Medulla oblongata (tissue), 1 donor: ENCODE results near the gene SPECC1L.
"Not testable (repeated sequence)": the region's sequence is repeated elsewhere in the genome, so short reads cannot be mapped to it uniquely, and the experiment has no call there.

Experiments
- DNase-seq: peaks from one replicate; pipeline ENCODE4 v3.0.0-alpha.2; 2015; ENCODE audit errors: extremely low spot score

Gene SPECC1L

DNA sequence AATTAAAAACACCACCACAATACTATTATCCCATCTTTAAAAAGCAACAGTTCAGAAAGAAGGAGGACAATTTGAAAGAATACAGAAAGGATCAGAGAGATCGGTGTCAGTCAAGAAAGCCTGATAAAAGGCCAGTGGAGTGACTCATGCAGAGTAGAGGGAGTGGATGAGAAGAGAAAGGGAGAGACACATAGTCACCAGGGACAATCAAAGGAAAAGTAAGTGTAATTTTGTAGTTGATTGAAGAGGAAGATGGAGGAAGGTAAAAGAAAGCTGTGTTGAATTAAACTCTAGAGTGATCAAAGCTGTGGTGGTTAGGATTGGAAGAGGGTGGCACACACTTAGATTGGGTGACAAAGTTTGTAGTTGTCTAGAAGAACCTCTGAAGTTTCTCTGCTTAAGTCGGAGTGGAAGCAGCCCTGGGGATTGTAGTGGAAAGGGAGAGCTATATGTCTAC lies 14.1 kb downstream of the SPECC1L start:
- DNase-seq: no peak

DNA sequence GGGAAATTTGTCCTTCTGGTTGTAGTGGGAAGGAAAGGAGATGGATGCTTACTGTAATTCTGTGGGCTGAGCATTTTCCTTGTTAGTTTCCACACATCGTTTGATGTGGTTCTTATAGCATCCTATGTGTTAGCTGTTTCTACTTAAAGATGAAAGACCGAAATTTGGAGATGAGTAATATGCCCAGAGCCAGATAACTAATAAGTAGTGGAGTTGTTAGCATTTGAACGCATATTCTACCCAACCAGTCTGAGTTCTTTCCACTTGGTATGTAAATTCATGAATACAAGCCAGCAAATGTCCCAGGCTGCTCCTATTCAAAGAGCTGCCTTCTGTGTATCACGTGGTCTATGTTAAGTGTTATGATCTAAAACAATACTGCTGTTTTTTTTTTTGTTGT lies 14.6 kb downstream of the SPECC1L start:
- DNase-seq: no peak

DNA sequence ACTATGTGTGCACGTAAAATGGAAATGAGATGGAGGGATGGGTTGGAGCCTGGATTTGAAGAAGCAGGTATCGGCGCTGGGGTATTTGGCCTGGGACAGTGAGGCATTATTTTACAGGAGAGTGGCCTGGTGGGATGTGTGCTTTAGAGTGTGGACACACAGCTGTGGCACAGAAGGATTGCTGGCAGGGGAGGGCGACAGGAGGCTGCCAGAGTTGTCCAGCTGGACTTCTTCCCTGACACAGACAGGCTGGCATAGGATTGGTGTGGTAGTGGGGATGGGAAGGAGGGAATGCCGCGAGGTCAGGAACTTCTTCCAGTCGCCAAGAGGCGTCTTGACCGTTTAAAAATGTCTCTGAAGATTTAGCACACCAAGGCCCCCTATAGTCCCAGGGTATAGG lies 16.6 kb downstream of the SPECC1L start:
- not testable (repeated sequence) for DNase-seq

DNA sequence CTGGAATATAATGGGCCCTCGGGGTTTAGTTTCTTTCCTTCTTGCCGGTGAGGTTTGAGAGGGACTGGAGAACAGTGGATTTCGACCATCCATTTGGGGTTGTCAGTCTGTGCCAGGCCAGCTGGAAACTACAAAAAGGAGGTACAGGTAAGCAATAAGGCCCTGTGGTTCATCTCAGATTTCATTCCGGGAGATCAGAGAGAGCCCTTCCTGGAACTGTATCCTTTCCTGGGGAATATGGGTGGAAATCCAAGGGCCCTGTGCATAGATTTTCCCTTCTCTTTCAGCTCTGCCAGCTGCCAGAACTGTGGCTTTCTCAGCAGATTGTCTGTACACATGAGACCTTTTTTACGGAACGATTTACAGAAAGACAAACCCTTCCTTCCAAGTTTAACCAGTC lies 17.2 kb downstream of the SPECC1L start:
- not testable (repeated sequence) for DNase-seq

DNA sequence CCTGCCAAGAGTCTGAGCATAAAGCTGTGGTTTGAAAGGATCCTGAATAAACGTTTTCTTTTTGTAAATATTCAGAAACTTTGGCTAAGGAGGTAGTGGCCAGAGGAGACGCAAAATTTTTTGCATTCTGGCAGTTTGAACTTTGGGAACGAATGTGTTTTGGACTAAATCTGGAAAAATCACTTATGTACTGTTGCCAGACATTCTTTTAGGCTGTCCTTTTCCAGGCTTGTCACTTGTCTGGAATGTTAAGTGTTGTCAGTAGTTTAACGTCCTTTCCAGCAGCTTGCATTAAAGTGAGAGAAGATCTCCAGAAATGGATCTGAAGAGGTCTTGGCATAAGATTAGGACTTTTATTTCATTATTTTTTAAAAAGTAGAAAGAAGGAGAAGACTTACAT lies 18.5 kb downstream of the SPECC1L start:
- peak; percentile 46 for DNase-seq

DNA sequence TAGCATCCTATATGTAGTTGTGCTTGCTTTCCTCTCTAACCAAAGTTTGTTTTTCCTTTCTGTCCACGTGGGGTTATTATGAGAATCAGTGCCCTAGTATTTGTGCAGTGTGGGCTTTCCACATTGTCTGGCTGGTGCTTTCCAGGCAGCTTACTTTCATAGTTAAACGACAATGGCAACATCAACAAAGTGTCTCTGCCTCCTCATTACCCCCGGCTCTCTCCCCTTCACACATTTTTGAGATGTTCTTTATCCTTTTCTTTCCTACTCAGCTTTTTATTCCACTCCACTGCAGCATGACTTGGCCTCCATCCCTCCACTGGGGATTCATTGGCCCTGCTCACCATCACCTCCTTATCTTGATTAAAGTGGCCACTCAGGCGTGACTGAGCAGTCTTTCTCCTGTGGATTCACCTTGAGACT lies 19.1 kb downstream of the SPECC1L start:
- no peak for DNase-seq

DNA sequence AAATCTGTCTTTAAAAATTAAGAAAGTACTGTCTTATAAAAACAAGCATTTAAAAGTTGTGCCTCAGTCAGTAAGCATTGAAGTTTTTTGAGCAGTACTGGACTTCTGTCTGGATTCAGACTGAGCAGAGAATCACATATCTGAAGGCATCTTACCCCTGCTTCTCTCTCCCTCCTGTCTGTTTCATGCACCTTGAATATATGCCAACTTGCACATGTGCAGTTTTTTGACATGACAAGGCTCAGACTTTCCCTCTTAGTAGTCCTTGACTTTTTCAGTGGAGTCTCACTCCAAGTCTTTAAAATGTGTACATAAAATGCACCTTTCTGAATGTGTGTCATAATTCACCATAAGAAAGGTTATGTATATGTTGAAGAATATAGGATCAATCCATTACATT lies 19.8 kb downstream of the SPECC1L start:
- no peak for DNase-seq

DNA sequence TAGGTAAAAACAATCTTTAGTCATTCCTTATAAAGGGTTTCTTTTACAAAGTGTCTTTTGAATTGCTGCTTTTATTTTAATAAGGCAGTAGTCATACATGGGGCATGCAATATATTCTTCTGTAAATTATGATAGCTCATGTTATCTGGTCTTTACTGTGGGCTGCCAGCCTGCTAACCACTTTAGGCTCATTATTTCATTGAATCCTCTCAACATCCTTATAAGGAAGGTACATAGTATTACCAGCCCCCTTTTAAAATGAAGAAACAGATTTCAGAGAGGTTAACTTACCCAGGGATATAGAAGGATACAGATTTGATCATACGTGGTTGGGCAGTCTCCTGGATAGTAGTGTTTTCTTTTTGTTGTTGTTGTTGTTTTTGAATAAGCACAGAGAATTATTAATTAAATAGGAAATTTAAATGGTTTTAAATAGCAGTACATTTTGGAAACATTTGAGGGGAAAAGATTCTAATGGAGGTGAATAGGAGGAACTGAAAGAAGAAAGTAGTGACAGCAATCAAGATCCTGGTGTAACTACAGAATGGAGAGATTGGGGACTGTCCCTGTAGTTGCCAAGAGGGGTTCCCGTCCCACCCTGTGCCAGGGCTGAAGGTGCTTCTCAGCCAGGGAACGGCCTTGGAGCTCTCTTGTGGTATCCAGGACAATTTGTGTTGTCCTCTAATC lies 21.0 kb downstream of the SPECC1L start:
- no peak for DNase-seq

DNA sequence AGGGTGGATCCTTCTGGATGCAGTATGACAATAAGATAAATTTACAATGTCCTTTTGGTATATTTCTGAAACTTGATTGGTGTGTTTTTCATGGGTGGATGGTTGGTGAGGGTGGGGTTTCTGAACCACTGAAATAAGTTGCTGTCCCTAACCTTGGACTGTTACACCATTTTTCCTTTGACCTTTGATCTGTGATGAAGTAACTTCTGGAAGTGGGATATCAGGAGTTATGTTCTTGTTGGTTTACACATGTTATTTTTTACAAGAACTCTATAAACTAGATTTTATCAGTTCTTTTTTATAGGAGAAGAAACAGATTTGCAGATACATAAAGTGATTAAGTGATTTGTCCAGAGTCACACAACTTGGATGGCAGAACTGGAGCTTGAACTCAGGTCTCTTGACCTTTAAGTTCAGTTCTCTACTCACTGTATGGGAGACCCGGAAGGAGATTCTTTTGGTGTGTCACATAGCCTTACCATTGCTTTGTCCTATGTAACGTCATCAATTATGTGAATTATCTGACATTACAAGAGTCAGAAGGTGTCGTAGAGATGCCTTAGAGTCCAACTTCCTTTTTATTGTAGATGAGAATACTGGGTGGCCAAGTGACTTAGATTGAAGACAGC lies 21.7 kb downstream of the SPECC1L start:
- not testable (repeated sequence) for DNase-seq

DNA sequence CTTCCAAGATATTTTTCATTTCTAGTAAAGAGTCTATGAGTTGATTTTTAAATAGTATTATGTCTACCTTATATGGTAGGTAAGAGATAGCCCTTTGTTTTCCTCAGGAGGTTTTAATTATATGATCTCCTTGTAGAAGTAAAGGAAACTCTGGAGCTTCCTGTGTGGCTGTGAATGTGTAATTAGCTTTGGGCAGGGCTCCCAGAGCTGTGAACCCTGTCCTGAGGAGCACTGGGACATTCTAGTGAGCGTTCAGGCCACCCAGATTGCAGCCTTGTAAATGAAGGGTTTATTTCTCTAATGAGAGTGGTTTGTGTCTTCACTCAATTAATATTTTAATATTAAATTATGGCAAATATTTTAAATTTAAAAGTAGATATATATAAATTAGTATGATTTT lies 24.3 kb downstream of the SPECC1L start:
- not testable (repeated sequence) for DNase-seq

DNA sequence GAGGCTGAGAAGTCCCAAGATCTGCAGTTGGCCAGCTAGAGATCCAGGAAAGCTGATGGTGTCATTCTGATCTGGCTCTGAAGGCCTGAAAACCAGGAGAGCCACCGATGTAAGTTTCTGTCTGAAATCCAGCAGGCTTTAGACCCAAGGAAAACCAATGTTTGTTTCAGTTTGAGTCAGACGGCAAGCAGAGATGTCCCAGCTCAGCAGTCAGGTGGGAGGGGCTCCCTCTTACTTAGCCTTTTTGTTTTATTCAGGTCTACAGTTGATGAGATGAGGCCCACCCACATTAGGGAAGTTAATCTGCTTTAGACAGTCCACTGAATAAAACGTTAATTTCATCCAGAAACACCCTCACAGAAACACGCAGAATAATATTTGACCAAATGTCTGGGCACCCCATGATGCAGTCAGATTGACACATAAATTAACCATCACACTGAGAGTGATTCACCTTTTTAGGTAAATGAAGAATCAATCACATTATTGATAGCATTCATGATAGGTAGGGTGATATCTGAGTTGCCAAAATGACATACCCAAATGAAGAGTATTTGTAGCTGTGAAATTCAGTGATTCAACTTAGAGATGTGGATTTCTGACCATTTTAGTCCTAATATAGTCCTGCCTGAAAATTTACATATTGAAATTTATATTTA lies 28.0 kb downstream of the SPECC1L start:
- not testable (repeated sequence) for DNase-seq

DNA sequence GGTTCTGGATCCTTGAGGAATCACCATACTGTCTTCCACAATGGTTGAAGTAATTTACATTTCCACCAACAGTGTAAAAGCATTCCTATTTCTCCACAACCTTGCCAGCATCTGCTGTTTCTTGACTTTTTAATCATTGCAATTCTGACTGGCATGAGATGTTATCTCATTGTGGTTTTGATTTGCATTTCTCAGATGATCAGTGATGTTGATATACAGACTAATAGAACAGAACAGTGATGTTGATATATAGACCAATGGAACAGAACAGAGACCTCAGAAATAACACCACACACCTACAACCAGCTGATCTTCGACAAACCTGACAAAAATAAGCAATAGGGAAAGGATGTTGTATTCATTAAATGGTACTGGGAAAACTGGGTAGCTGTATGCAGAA lies 29.9 kb downstream of the SPECC1L start:
- not testable (repeated sequence) for DNase-seq

DNA sequence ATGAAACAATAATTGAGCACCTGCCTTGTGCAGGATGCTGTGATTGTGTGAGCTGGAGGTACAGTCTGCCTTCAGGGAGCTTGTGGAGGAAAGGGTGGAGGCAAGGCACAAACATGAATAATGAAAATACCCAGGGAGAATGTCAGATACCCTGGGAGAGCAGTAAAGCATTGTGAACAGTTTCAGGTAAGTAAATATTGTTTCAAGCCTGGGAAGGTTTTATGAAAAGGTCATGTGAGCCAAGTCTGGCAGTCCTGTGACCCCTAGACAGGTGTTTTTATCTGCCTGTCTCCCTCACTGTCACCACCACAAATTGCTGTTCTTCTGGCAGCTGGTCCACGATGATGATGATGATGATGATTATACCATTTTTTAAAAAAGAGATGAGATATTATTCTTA lies 32.0 kb downstream of the SPECC1L start:
- DNase-seq: no peak

DNA sequence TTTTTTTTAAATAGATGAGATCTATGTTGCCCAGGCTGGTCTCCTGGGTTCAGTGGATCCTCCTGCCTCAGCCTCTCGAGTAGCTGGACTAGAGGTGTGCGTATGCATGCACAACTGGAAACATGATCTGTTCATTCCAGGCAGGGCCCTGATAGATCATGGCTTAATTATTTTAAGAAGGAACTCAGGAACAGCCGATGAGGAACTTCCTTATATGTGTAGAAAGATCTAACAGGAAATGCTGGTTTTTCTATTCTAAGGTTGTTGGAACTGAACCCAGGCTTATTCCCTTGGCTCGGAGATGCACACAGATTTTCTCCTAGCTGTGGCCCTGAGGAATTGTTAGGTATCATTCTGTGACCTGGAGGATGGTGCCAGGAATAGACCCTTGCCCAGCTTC lies 32.4 kb downstream of the SPECC1L start:
- no peak for DNase-seq

DNA sequence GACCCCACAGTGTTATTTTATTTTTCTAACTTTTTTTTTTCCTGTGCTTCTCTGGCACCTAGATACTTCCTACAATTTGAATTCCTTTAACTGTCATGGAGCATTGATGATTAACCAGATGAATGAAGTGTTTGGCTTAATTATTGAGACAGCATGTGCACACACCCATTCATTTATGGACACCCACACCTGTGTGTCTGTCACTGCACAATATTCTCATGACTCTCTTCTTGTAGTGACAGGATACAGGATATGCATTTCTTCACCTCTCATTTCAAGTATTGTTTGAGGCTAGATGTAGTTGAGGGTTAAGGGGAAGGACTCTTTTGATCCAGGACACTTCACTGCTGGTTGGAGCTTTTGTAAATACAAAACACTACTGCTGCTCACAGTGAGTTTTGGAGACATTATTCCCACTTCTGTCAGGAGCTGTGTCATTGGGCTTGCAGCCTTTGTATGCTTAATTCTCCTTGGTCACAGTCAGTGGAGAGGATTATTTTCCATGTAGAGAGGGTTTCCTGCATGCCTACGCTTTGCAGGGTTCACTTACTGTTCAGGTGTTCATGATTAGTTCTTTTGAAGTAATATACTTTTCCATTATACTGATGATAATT lies 33.5 kb downstream of the SPECC1L start:
- no peak for DNase-seq

DNA sequence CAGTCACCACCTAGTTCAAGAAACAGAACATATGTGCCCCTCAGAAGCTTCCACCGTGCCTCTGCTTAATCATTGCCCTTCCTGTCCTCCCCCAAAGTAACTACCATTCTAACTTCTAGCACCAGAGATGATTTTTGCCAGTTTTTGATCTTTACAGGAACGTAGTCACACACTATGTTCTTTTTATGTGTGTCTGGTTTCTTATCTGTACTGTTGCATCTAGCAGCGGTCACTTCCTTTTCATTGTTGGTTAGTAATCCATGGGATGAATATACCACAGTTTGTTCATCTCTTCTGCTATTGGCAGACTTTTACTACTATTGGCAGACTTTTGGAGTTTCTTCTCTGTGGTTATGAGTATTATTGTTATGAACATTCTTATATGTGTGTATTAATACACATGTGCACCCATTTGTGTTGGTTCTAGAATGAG lies 34.6 kb downstream of the SPECC1L start:
- DNase-seq: no peak

DNA sequence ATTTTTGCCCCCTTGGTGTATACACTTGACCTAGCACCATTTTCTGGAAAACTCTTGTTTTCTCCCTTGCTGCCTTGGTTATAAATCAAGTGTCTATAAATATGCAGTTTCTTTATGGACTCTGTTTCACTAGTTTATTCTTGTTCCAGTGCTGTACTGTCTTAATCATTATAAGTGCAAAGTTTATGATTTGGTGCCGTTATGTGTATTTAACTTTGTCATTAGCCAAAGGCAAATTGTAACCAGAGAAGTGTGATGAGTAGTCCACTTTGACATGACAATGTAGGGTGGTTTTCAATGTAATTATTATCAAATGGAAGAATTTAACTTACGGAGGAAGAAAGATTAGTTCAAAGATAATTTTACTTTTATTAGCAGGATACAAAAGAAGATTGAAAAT lies 40.3 kb downstream of the SPECC1L start:
- no peak for DNase-seq

DNA sequence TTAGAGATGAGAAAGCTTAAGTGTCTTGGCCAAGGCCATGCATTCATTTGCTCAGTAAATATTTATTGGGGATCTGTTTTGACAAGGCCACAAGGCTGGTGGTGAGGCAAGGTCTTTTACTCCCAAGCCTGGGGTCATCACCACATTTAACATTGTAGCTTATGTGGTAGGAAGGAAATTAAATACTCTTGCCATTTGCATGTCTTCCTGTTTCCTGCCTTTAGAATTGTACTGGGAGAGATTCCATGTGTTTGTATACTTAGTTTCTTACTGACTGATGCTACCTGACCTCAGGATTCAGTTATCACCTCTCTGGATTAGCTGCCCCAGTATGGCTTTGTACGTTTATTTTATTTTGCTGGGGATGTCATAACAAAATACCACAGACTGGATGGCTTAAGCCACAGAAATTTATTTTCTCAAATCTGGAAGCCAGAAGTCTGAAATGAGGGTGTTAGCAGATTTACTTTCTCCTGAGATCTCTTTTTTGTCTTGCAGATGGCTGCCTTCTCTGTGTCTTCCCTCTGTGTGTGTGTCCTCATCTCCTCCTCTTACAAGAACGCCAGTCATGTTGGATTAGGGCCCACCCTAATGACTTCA lies 44.8 kb downstream of the SPECC1L start:
- no peak for DNase-seq

DNA sequence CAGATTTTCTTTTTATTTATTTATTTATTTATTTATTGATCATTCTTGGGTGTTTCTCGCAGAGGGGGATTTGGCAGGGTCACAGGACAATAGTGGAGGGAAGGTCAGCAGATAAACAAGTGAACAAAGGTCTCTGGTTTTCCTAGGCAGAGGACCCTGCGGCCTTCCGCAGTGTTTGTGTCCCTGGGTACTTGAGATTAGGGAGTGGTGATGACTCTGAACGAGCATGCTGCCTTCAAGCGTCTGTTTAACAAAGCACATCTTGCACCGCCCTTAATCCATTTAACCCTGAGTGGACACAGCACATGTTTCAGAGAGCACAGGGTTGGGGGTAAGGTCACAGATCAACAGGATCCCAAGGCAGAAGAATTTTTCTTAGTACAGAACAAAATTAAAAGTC lies 45.6 kb downstream of the SPECC1L start:
- DNase-seq: not testable (repeated sequence)

DNA sequence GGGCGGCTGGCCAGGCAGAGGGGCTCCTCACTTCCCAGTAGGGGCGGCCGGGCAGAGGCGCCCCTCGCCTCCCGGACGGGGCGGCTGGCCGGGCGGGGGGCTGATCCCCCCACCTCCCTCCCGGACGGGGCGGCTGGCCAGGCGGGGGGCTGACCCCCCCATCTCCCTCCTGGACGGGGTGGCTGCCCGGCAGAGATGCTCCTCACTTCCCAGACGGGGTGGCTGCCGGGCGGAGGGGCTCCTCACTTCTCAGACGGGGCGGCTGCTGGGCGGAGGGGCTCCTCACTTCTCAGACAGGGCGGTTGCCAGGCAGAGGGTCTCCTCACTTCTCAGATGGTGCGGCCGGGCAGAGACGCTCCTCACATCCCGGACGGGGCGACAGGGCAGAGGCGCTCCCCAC lies 46.9 kb downstream of the SPECC1L start:
- not testable (repeated sequence) for DNase-seq

DNA sequence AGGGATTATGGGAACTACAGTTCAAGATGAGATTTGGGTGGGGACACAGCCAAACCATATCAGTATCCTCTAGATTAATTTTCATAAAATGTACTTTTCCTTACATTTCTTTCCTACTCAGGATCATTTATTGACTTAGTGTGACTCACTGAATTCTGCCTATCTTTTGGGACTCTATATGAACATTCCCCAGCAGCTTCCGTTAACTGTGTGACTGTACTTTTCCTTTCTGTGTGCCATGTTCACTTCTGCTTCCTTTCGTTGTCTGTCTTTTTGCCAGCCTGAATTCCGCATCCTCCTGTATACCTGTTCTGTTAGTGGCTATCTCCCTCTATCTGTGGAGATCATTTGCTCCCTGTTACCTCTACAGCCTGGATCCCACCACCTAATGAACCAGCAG lies 48.8 kb downstream of the SPECC1L start:
- no peak for DNase-seq

DNA sequence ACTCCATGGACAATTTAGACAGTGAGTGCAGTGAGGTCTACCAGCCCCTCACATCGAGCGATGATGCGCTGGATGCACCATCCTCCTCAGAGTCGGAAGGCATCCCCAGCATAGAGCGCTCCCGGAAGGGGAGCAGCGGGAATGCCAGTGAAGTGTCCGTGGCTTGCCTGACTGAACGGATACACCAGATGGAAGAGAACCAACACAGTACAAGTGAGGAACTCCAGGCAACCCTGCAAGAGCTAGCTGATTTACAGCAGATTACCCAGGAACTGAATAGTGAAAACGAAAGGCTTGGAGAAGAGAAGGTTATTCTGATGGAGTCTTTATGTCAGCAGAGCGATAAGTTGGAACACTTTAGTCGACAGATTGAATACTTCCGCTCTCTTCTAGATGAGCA lies 51.4 kb downstream of the SPECC1L start:
- no peak for DNase-seq
